K562 (cell line): ENCODE measurements around the gene CDHR2. TPM values are rescaled to one million over a fixed set of nuclear protein-coding genes. Genes with fewer than 3 reads are reported as not detected.
A peak's percentile ranks its signal among the peaks of the same experiment; 100 is the strongest.

Experiments
- BCL6 ChIP-seq: fragments of 250-450 bp; sonication (Bioruptor Pico); IDR thresholded peaks from 2 replicates; pipeline ENCODE4 v1.4.0; 2020
- CHCHD3 ChIP-seq: fragments of 250-450 bp; sonication (Bioruptor Pico); IDR thresholded peaks from 2 replicates; pipeline ENCODE4 v2.1.2; 2022; ENCODE audit warnings: mild to moderate bottlenecking
- CREB3 ChIP-seq: fragments of 450-650 bp; conservative IDR thresholded peaks from 2 replicates; pipeline ENCODE4 v1.6.1; 2016; ENCODE audit warnings: missing genetic modification characterization, low read depth, mild to moderate bottlenecking, missing compliant biosample characterization, moderate library complexity
- CREM ChIP-seq: IDR thresholded peaks from 2 replicates; pipeline ENCODE4 v1.6.1; 2014; ENCODE audit warnings: antibody characterized with exemption, low read depth
- EHMT2 ChIP-seq: fragments of 450-650 bp; IDR thresholded peaks from 2 replicates; pipeline ENCODE4 v1.6.1; 2018; ENCODE audit warnings: antibody characterized with exemption
- GABPB1 ChIP-seq: sonication (generic); formaldehyde crosslinking; IDR thresholded peaks from 2 replicates; pipeline ENCODE4 v1.8.0; 2022; ENCODE audit warnings: mild to moderate bottlenecking, missing genetic modification reagents
- LEF1 ChIP-seq: fragments of 450-650 bp; IDR thresholded peaks from 2 replicates; pipeline ENCODE4 v1.6.1; 2016; ENCODE audit warnings: mild to moderate bottlenecking
- MAFK ChIP-seq: IDR thresholded peaks from 2 replicates; pipeline ENCODE4 v1.6.1; 2011; ENCODE audit warnings: low read length, improper control_type of control experiment
- NCOA6 ChIP-seq: fragments of 450-650 bp; IDR thresholded peaks from 2 replicates; pipeline ENCODE4 v1.6.1; 2017; ENCODE audit warnings: mild to moderate bottlenecking
- NRF1 ChIP-seq, 2 experiments: fragments of 450-650 bp; IDR thresholded peaks in 1 of 2; conservative IDR thresholded peaks in 1 of 2; 2 replicates each; pipeline ENCODE4 v1.6.1; 2014; ENCODE audit warnings: mild to moderate bottlenecking in 2 of 2
- PBX2 ChIP-seq, 2 experiments: IDR thresholded peaks in 1 of 2; conservative IDR thresholded peaks in 1 of 2; 2 replicates each; pipeline ENCODE4 v1.6.1; 2016; ENCODE audit warnings: low read depth in 2 of 2, mild to moderate bottlenecking in 1 of 2, missing compliant biosample characterization in 1 of 2, missing genetic modification characterization in 1 of 2, moderate library complexity in 1 of 2
- PHB2 ChIP-seq: fragments of 450-650 bp; IDR thresholded peaks from 2 replicates; pipeline ENCODE4 v1.6.1; 2017; ENCODE audit warnings: low read depth
- POLR2H ChIP-seq: IDR thresholded peaks from 2 replicates; pipeline ENCODE4 v1.6.1; 2016; ENCODE audit warnings: missing genetic modification characterization, low read depth, mild to moderate bottlenecking, control low read depth, missing compliant biosample characterization, moderate library complexity
- SMAD1 ChIP-seq: fragments of 150-350 bp; IDR thresholded peaks from 2 replicates; pipeline ENCODE4 v1.6.1; 2014; ENCODE audit warnings: low read length, low read depth; ENCODE audit not compliant: partially characterized antibody
- TCF3 ChIP-seq: sonication (generic); formaldehyde crosslinking; IDR thresholded peaks from 2 replicates; pipeline ENCODE4 v1.4.0; 2020; ENCODE audit warnings: mild to moderate bottlenecking, missing genetic modification reagents
- TRIM24 ChIP-seq, 2 experiments: fragments of 450-650 bp; IDR thresholded peaks; 2 replicates each; pipeline ENCODE4 v1.6.1; 2016
- ZBTB12 ChIP-seq: fragments of 250-450 bp; sonication (Bioruptor Pico); IDR thresholded peaks from 2 replicates; pipeline ENCODE4 v1.4.0; 2020
- ZKSCAN1 ChIP-seq: fragments of 150-350 bp; IDR thresholded peaks from 2 replicates; pipeline ENCODE4 v1.6.1; 2016; ENCODE audit warnings: low read depth, low read length
- ZNF398 ChIP-seq: fragments of 250-450 bp; sonication (Bioruptor Pico); IDR thresholded peaks from 2 replicates; pipeline ENCODE4 v1.8.0; 2021; ENCODE audit warnings: moderate library complexity, mild to moderate bottlenecking, inconsistent platforms
- ZNF449 ChIP-seq: fragments of 250-450 bp; sonication (Bioruptor Pico); IDR thresholded peaks from 2 replicates; pipeline ENCODE4 v1.8.0; 2022; ENCODE audit warnings: moderate library complexity, mild to moderate bottlenecking, inconsistent platforms
- ZNF644 ChIP-seq: fragments of 200-800 bp; sonication (Bioruptor generic); IDR thresholded peaks from 2 replicates; pipeline ENCODE4 v1.6.1; 2016; ENCODE audit warnings: low read depth, missing genetic modification characterization, missing compliant biosample characterization
- polyA plus RNA-seq, 8 experiments: library from polyadenylated mRNA; depleted of rRNA in 4 of 8; stranded (reverse) in 5 of 8; unstranded in 3 of 8; fragments of >200 nt; fragmentation: Nextera tagmentation in 2 of 8; fragmentation: Illumina TruSeq in 1 of 8; extraction: Ambion mirVana in 2 of 8; extraction: Trizol in 1 of 8; gene quantifications; 2 replicates each; pipeline versions ENCODE4 v1.2.1 to v1.2.3, GENCODE V29; 2011 to 2014; ENCODE audit warnings: inconsistent platforms in 1 of 8, missing spikeins in 1 of 8
- total RNA-seq, 7 experiments: library from RNA; depleted of rRNA in 6 of 7; stranded (reverse); fragments of >200 nt in 6 of 7; fragmentation: Illumina TruSeq in 2 of 7; extraction: Trizol in 2 of 7; gene quantifications; 2 replicates each; pipeline versions ENCODE4 v1.2.1 to v1.2.3, GENCODE V29; 2011 to 2021; ENCODE audit warnings: low replicate concordance in 1 of 7

CDHR2 gene
- total and polyA plus RNA-seq, 9 of the 15 experiments (the other 6 are each of a cell fraction or from before 2014, with no cell fraction given) = 0.01 to 0.62 (median 0.09) TPM; not detected in 2

- TF ChIP-seq ZNF398 (CRISPR knock-in tag) (no peak), ZNF449 (CRISPR knock-in tag) (peak; percentile 56; the same call in 1 of the 2 replicates), TRIM24 (IDR thresholded peaks at IDR 0.05) (no peak), PBX2 (CRISPR knock-in tag; IDR thresholded peaks at IDR 0.05; ENCODE audit: low read depth) (no peak), PBX2 (tag; conservative IDR thresholded peaks at IDR 0.05; ENCODE audit: low read depth) (no peak), CREB3 (tag) (0 out of 2 replicates have a peak, but pooled peaks have one; percentile 28), POLR2H (tag) (0 out of 2 replicates have a peak, but pooled peaks have one; percentile 61), LEF1 (no peak), BCL6 (CRISPR knock-in tag) (no peak), GABPB1 (CRISPR knock-in tag) (peak; percentile 94), CHCHD3 (no peak), NRF1 (conservative IDR thresholded peaks at IDR 0.05 in 1 of 2, IDR thresholded peaks at IDR 0.05 in 1 of 2) (peak; percentile 45 to 58; a peak in 2 of 4 replicates), NCOA6 (no peak), MAFK (no peak), ZKSCAN1 (0 out of 2 replicates have a peak, but pooled peaks have one; percentile 34), ZNF644 (peak; percentile 28; the same call in 1 of the 2 replicates), SMAD1 (peak; percentile 35), ZBTB12 (CRISPR knock-in tag) (peak; percentile 82), TCF3 (CRISPR knock-in tag) (no peak), CREM (peak; percentile 98), PHB2 (no peak), EHMT2 (no peak)
Measured at GRCh38 chr5:176537554-176538229, 11.4 kb upstream of the CDHR2 start (continued).
